HepG2 (cell line): ENCODE data around the gene CHST1. TPM values are rescaled to one million over a fixed set of nuclear protein-coding genes. Genes with fewer than 3 reads are reported as not detected.

Experiments
- ATAC-seq: fragments of 200-7000 bp; cut with Tn5 transposase; 3 replicates; pipeline ENCODE4 v1.9.1; 2020; ENCODE audit warnings: mild to moderate bottlenecking, moderate library complexity
- BruUV-seq: library from RNA; stranded (reverse); fragments of 400-500 nt; replicated peaks from 2 replicates; lab custom pipeline; 2021; lab: Mats Ljungman, UMichigan
- CTCF ChIA-PET: fragments of 300-600 bp; formaldehyde crosslinking; extraction: SDS; loops from one replicate; lab custom pipeline; 2021; ENCODE audit warnings: low total read pairs, inconsistent platforms, low intra/inter-chr PET ratio; lab: Yijun Ruan, JAX
- POLR2A ChIA-PET: fragments of 350-600 bp; sonication (Branson Sonifier 250); formaldehyde crosslinking; loops from one replicate; lab custom pipeline; 2020; ENCODE audit warnings: antibody characterized with exemption, inconsistent platforms; lab: Yijun Ruan, JAX
- DNase-seq: peaks from one replicate; pipeline ENCODE4 v3.0.0-alpha.2; 2015; ENCODE audit warnings: low spot score
- FAIRE-seq: peaks from 3 replicates; lab custom pipeline; 2011; peaks lifted over from hg19 to GRCh38; lab: Jason Lieb, UNC
- H2AFZ ChIP-seq: one replicate; pipeline ENCODE4 v1.6.1; 2011; ENCODE audit warnings: low read length, inconsistent platforms
- H3K27ac ChIP-seq: fragments of 300-600 bp; 3 replicates; pipeline ENCODE4 v1.8.0; 2011; ENCODE audit warnings: mixed run types, mild to moderate bottlenecking, mixed read lengths, low read length, inconsistent platforms; ENCODE audit not compliant: insufficient read depth; ENCODE audit errors: extremely low read length
- H3K27me3 ChIP-seq, 2 experiments: fragments of 200-600 bp in 1 of 2; 2 replicates in 1 of 2; 3 replicates in 1 of 2; pipeline versions ENCODE4 v1.6.0 to v1.8.0; 2011; ENCODE audit warnings: low read length in 2 of 2, mild to moderate bottlenecking in 2 of 2, moderate library complexity in 2 of 2, inconsistent platforms in 1 of 2; ENCODE audit not compliant: insufficient read depth in 2 of 2, control insufficient read depth in 1 of 2
- H3K36me3 ChIP-seq, 2 experiments: fragments of 200-600 bp in 1 of 2; replicated peaks in 1 of 2; 2 replicates in 1 of 2; 3 replicates in 1 of 2; pipeline versions ENCODE4 v1.5.1 to v1.8.0; 2011; ENCODE audit warnings: low read length in 2 of 2, inconsistent platforms in 1 of 2; ENCODE audit not compliant: insufficient read depth in 2 of 2, control insufficient read depth in 1 of 2
- H3K4me1 ChIP-seq: 2 replicates; pipeline ENCODE4 v1.5.1; 2012; ENCODE audit warnings: low read length, inconsistent platforms; ENCODE audit not compliant: insufficient read depth
- H3K4me2 ChIP-seq: 2 replicates; pipeline ENCODE4 v1.6.0; 2011; ENCODE audit warnings: low read depth, low read length, inconsistent platforms
- H3K4me3 ChIP-seq, 3 experiments: fragments of 200-600 bp in 1 of 3; sonication (generic), shearing (Covaris generic) in 1 of 3; replicated peaks in 1 of 3; 2 replicates each; pipeline ENCODE4 v1.5.1; 2011 to 2016; ENCODE audit warnings: low read length in 3 of 3, inconsistent platforms in 2 of 3, low read depth in 2 of 3, mild to moderate bottlenecking in 2 of 3, control low read depth in 1 of 3, mixed read lengths in 1 of 3; ENCODE audit not compliant: insufficient read depth in 1 of 3
- H3K79me2 ChIP-seq: one replicate; pipeline ENCODE4 v1.6.1; 2011; ENCODE audit warnings: low read length, inconsistent platforms; ENCODE audit not compliant: insufficient read depth
- H3K9ac ChIP-seq: 2 replicates; pipeline ENCODE4 v1.6.0; 2011; ENCODE audit warnings: mild to moderate bottlenecking, low read depth, low read length, inconsistent platforms; ENCODE audit not compliant: insufficient read depth
- H3K9me3 ChIP-seq: 2 replicates; pipeline ENCODE4 v1.5.1; 2012; ENCODE audit warnings: mild to moderate bottlenecking, low read length
- H4K20me1 ChIP-seq: 2 replicates; pipeline ENCODE4 v1.6.0; 2011; ENCODE audit warnings: inconsistent platforms, mild to moderate bottlenecking, low read length, moderate library complexity; ENCODE audit not compliant: insufficient read depth
- E2F2 ChIP-seq: sonication (generic); formaldehyde crosslinking; IDR thresholded peaks from 2 replicates; pipeline ENCODE4 v1.4.0; 2020; ENCODE audit warnings: missing genetic modification reagents, borderline replicate concordance
- KLF13 ChIP-seq: sonication (generic); formaldehyde crosslinking; IDR thresholded peaks from 2 replicates; pipeline ENCODE4 v1.4.0; 2020; ENCODE audit warnings: mild to moderate bottlenecking, missing genetic modification reagents
- NFIB ChIP-seq: sonication (generic); formaldehyde crosslinking; IDR thresholded peaks from 2 replicates; pipeline ENCODE4 v1.9.0; 2021; ENCODE audit warnings: missing genetic modification reagents, mild to moderate bottlenecking, borderline replicate concordance
- RFXANK ChIP-seq: IDR thresholded peaks from 2 replicates; pipeline ENCODE4 v1.6.1; 2016
- SCMH1 ChIP-seq: sonication (generic); formaldehyde crosslinking; IDR thresholded peaks from 2 replicates; pipeline ENCODE4 v1.9.0; 2021; ENCODE audit warnings: missing genetic modification reagents, mild to moderate bottlenecking, borderline replicate concordance
- STAG1 ChIP-seq: sonication (generic); formaldehyde crosslinking; IDR thresholded peaks from 2 replicates; pipeline ENCODE4 v1.4.0; 2020; ENCODE audit warnings: missing genetic modification reagents
- YEATS2 ChIP-seq: sonication (generic); formaldehyde crosslinking; IDR thresholded peaks from 2 replicates; pipeline ENCODE4 v1.4.0; 2020; ENCODE audit warnings: missing genetic modification reagents, borderline replicate concordance
- WGBS: methylation state at CpG from one replicate; pipeline ENCODE4 v1.1.6; 2017; ENCODE audit warnings: low lambda C conversion rate; 5-methylcytosine and 5-hydroxymethylcytosine counted together
- in situ Hi-C: cut with HindIII; loops from 2 replicates; pipeline ENCODE4 v1.10.0; 2017; ENCODE audit warnings: low pct_unique_long_range_greater_than_20kb; ENCODE audit not compliant: extremely low pct_ligation_motif_present
- intact Hi-C: fragments of 100-400 bp; cut with micrococcal nuclease; formaldehyde crosslinking; loops from one replicate; pipeline ENCODE4 v1.10.0; 2022; ENCODE audit not compliant: unreplicated experiment
- polyA plus RNA-seq, 8 experiments: library from polyadenylated mRNA; depleted of rRNA in 3 of 8; stranded (reverse) in 7 of 8; unstranded in 1 of 8; fragments of >200 nt; fragmentation: Illumina TruSeq in 4 of 8; extraction: Trizol in 4 of 8; gene quantifications; 2 replicates each; pipeline versions ENCODE4 v1.2.1 to v1.2.3, GENCODE V29; 2011 to 2016; ENCODE audit warnings: low read depth in 4 of 8, missing spikeins in 1 of 8, mixed read lengths in 1 of 8; ENCODE audit not compliant: insufficient read depth in 1 of 8
- total RNA-seq, 5 experiments: library from RNA; depleted of rRNA; stranded (reverse); fragments of >200 nt; fragmentation: Illumina TruSeq; extraction: Trizol; gene quantifications; 2 replicates each; pipeline ENCODE4 v1.2.3, GENCODE V29; 2016; ENCODE audit warnings: low read depth in 1 of 5

Gene CHST1
- total and polyA plus RNA-seq, 2 of the 13 experiments (the other 11 are each of a cell fraction or from before 2014, with no cell fraction given): not detected

DNA sequence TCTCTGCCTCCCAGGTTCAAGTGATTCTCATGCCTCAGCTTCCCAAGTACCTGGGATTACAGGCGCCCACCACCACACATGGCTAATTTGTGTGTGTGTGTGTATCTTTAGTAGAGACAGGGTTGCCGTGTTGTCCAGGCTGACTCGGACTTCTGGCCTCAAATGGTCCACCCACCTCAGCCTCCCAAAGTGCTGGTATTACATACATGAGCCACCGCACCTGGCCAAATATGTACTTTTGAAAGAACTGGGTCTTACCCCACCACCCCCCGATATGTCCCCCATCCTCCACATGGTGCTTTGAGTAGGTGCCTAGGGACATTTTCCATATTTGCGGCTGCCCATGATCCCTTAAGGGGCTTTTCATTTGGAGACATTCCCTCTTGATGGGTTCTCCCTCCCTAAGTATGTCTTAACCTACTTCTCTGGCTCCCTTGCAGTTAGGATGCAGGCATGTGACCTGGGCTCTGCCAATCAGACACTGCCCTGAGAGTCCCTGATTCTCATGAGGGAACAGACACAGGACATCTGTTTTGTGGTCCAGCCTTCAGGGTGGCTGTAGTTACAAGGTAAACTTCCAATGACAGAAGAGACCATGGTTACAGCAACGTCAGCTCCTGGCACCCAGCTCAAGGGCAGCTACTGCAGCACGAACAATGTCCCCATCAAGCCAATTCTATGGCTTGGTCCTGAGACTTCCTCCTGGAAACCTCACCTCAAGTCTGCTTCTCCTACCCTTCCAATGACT is 48.4 kb downstream of the CHST1 start:
- Histone ChIP-seq H3K79me2 (no peaks in the 10 kb centered on the region), H3K4me3 (no peak overlapping the region)
- in situ Hi-C loops: no loop called here
- TF ChIP-seq SCMH1 (CRISPR knock-in tag) (no peak), YEATS2 (no peak), NFIB (CRISPR knock-in tag) (no peak), E2F2 (CRISPR knock-in tag) (no peak), RFXANK (CRISPR knock-in tag) (no peak)
- TF ChIP-seq, all 625 proteins: peak for 0
- ChIA-PET POLR2A (no interaction called here), CTCF (no interaction called here)
- no peak overlapping the region for H2AFZ ChIP-seq
- intact Hi-C loops: no loop called here
- DNase-seq: no peak
- no peaks in the 10 kb centered on the region for H3K36me3 ChIP-seq
- H3K9ac ChIP-seq: no peak overlapping the region
- H3K4me1 ChIP-seq: no peaks in the 10 kb centered on the region
- no peaks in the 10 kb centered on the region for H3K9me3 ChIP-seq
- no TSS peak for BruUV-seq
- no peak for ATAC-seq
- FAIRE-seq: no peak
- no peaks in the 10 kb centered on the region for H4K20me1 ChIP-seq
- 0% methylated on average over 7 of the region's 8 CpGs for WGBS
- H3K4me2 ChIP-seq: no peak overlapping the region
- H3K27me3 ChIP-seq: no peaks in the 10 kb centered on the region; a peak in 1 of 5 replicates
- H3K27ac ChIP-seq: no peak overlapping the region

DNA sequence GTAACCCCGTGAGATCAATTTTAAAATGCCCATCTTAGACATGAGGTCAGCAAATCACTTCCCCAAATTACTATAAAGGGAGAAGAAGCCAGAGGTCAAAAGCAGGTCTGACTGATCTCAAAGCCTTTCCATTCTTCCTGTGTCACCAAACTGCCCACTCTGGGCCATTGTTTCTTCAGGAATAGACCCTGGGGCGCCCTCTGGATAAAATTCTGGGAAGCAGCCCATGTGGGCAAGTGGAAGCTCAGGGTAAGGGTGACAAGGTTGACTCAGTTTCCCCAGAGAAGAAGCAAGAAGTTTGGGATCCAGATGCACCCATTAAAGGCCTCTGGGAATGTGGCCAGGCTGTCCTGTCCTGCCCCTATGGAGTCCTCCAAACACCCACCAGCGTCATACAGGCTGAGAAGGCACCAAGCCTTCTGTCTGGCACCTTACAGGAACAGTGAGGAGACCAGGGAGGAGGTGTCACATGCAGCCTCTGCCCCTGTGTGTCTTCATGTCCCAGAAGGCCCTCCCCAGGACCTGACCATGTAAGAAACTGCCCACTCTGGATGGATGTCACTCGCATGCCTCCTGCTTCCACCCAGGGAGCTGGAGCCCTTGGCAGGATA is 50.1 kb downstream of the CHST1 start:
- Histone ChIP-seq H3K4me2 (no peak overlapping the region), H3K9ac (no peak overlapping the region), H3K4me1 (no peaks in the 10 kb centered on the region), H3K27ac (no peak overlapping the region), H4K20me1 (no peaks in the 10 kb centered on the region), H3K4me3 (no peak overlapping the region), H3K27me3 (no peaks in the 10 kb centered on the region; a peak in 1 of 5 replicates), H3K9me3 (no peaks in the 10 kb centered on the region), H2AFZ (no peak overlapping the region), H3K79me2 (no peaks in the 10 kb centered on the region), H3K36me3 (no peaks in the 10 kb centered on the region)
- TF ChIP-seq STAG1 (CRISPR knock-in tag) (peak; percentile 25; the same call in 1 of the 2 replicates), KLF13 (CRISPR knock-in tag) (no peak)
- intact Hi-C loops (no loop called here), in situ Hi-C loops (no loop called here)
- DNase-seq (no peak), ATAC-seq (no peak), FAIRE-seq (no peak)
- ChIA-PET POLR2A (no interaction called here), CTCF (no interaction called here)
- BruUV-seq: no TSS peak
- 0% methylated on average over 3 of the region's 4 CpGs for WGBS
